KG1 (cell line): ENCODE data around the gene BCL2.
"Not testable (repeated sequence)": the region's sequence is repeated elsewhere in the genome, so short reads cannot be mapped to it uniquely, and the experiment has no call there.

Experiments used
- DNase-seq: peaks from one replicate; lab custom pipeline; 2025; lab: John Stamatoyannopoulos, UW

The BCL2 gene

DNA sequence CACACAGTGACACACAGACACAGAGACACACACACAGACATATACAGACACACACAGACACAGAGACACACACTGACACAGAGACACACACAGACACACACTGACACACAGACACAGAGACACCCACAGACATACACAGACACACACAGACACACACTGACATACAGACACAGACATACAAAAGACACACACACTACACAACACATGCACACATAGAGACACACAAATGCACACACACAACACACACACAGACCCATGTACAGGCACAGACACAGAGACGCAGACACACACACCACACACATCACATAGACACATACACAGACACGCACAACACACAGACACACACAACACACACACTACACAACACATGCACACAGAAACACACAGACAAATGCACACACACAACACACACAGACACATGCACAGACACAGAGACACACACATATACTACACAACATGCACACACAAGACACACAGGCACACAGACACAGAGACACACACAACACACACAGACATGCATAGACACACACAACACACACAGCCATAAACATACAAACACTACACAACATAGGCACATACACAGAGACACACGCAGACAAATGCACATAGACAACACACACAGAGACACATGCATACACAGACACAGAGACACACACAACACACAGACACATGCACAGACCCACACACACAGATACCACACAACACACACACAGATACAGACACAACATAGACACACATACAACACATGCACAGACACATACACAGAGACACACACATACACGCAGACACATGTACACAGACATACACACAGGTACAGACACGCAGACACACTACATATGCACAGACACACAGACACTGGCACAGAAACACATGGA lies 120.5 kb downstream of the BCL2 start:
- DNase-seq, result no peak

DNA sequence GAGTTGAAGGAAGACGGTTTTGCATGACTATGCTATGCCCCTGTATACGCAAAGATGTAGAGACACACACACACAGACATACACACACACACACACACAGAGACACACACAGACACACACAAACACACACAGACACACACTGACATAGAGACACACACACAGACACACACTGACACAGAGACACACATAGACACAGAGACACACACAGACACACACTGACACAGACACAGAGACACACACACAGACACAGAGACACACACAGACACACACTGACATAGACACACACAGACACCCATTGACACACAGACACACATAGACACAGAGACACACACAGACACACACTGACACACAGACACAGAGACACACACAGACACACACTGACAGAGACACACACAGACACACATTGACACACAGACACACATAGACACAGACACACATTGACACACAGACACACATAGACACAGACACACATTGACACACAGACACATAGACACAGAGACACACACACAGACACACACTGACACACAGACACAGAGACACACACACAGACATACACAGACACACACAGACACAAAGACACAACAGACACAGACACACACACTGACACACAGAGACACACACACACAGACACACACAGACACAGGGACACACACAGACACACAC lies 121.3 kb downstream of the BCL2 start:
- DNase-seq, result no peak

DNA sequence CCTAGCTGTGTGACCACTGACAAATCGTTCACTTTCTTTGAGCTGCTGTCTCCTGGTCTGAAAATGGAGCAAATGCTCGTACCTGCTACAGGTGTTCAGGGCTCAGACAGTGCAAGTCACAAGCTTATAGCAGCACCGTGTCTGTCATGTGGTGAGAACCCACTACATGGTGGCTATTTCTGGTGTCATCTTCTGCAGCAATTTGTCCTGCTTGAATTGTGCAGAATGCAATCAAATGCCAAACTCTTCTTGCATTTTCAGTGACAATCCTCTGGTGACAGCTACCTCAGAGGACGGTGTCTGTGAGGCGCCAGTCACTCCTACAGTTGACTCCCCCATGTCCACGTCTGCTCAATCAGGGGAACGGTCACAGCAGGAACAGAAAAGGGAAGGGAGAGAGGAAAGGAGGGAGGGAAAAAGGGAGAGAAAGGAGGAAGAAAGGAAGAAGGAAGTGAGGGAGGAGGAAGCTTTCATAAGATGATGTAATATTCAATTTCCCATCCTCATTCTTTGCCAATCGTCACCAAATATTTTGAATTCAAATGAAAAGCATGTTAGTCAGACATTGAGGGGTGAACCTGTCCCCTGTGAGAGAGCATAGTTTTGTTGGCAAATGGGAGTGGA lies 122.2 kb downstream of the BCL2 start:
- DNase-seq, result no peak

DNA sequence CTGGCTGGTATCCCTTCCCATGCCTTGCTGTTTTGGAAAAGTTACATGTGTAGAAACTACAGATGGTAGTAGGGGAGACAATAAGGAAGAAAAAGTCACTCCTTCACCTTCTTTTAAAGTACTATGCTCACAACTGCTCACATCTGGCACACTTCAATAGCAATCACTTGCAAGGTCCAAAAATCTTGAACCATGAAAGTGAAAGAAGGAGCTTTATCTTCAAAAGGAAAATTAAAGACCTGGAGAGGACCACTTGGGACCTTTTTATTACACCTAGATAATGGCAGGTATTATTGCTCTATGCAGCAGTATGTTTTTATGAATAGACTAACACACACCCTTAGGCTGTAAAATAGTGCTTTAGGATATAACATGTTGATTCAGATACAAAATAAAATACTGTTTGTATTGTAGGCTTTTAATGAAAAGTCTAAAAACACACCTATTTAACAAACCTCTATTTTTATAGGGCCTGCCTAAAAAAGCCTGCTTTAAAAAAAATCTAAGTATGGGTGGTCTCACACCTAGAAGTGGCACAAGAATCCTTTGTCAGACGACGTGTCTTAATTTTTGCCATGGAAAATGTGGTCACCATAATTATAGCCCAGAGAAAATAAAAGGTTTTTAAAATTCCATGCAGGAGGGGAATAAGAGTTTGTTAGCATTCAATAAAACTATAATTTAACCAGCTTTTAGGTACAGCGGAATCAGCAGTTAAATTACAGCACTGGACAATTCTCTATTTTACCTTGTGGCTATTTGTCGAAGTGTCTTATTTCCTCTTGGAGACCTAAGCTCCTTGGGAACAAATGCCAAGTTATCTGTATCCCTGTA lies 124.0 kb downstream of the BCL2 start:
- DNase-seq, result no peak

DNA sequence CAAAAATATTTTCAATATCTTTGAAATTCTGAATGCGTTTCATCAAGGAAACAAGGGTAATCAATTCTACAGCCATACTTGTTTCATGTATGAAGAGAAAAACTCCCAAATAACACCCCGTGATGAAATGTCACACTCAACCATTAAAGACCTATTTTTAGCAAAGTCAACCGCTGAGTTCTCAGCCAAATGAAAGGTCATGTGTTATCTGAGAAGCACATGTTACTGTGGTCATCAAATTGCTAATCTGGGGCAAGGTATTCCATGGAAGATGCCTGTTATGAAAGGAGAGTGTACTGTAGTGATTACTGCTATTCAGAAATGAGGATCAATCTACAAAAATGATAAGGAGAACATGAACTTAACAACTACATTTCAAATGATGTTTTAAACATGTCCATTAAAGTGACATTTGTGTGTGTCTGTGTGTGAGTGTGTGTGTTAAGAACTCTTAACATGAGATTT lies 126.7 kb downstream of the BCL2 start:
- DNase-seq, result no peak

DNA sequence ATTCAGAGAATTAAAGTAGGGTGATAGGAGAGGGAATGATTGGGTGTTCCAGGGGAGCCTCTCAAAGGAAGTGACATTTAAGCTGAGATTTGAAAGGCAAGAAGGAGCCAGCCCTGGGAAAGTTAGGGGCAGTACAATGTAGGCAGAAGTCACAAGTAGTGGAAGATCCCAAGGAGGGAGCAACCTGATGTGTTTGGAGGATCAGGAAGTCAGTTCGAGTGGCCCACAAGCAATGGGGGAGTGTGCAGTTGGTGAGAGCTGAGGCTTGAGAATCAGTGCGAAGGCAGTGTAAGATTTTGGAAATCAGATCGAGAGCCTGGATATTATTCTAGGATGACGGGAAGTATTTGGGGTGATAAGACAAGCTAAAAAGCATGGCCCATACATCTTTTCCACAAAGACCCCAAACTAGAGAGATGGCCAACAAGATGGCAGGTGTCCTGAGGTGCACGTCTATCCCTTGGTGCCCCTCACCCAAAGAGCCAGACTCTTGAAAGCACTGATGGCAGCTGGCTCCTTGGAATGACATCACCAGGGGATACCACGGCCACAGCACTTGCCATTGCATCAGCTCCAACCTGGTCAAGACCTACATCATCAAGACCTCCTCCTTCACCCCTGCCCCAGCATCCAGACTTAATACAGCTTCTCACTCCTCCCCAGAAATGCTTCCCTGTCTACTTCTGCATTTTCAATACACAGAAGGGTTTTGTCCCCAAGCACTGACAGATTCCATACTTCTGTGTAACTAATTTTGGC lies 127.3 kb downstream of the BCL2 start:
- no peak for DNase-seq

DNA sequence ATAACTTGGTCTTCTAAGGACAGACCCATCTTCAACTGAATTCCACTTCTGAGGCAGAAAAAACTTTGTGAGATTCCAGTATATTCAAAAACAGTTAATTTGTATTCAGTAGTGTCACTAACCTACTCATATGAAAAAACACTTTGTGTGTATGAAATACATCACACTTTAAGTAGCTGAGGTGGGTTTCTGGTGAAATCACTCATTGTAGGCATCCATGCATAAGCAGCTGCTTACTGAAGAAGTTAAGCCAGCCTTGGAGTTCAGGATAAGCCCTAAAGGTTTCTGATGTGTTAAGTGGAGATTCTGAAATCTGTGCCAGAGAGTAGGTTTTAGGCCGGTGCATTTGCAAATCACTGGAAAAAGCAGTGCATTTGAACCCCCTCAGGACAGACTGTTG lies 128.2 kb downstream of the BCL2 start:
- no peak for DNase-seq

DNA sequence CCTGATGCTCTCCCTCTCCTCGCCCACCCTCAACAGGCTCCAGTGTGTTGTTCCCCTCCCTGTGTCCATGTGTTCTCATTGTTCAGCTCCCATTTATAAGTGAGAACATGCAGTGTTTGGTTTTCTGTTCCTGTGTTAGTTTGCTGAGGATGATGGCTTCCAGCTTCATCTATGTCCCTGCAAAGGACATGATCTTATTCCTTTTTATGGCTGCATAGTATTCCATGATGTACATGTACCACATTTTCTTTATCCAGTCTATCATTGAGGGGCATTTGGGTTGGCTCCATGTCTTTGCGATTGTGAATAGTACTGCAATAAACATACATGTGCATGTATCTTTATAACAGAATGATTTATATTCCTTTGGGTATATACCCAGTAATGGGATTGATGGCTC lies 128.7 kb downstream of the BCL2 start:
- not testable (repeated sequence) for DNase-seq

DNA sequence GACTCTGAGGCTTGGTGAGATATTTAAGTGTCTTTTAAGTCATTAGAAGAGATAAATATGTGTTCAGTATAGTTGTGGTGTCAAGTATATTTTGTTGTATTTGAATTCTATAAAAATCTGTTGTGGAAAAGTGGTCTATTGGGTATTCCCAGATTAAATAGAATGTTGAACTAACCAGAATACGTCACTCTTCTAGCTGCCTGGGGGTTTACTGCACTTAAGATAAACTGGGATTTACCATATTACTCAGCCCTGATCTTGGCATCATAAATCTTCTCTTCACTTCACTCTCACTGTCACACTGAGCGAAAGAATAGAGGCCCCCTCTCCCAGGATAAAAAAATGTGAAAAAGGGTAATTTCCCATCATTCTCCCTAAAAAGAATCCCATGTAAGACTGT lies 129.8 kb downstream of the BCL2 start:
- no peak for DNase-seq

DNA sequence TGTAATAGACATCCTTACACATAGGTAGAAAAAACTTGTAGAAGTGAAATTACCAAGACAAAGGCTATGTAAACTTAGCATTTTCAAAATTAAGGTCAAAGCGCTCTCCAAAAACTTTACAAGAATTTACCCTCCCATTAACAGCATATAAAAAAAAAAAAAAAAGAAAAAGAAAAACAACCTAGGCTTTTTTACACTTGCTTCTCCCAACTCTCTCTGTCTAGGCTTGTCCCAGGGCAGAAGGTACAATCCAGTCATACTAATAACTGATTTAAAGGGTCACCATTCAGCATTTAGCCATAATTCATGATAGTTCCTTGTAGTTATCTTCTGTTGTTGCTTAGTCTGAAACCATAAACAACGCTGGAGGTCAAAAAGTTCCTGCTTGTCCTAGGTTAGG lies 130.5 kb downstream of the BCL2 start:
- no peak for DNase-seq

DNA sequence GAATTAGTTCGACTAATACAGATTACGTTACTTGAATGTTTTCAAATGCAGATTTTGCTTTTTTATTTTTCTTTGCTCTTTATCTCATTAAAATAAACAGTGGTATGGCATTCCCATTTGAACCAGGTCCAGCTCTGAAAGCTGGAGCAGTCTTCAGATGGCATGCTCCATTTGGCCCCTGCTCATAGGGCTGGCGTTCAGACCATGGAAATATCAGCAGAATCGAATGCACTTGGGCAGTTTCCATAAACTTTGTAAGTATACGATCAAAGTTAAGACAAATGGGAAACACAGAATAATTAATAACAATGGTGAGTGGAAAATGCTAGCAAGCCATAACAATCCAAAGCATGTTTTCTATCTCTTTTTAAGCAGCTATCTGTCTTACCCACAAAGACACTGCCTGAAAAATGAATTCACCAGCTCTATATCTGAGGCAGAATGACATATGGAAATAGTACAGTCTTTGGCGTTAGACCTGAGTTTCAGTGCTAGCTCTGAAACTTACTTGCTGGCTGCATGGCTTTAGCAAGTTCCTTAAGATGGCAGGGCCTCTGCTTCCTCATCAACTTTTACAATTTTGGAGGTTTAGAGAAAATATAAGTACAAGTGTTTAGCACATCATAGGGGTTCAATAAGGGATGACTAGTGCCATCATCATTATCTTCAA lies 131.6 kb downstream of the BCL2 start:
- DNase-seq, result no peak

DNA sequence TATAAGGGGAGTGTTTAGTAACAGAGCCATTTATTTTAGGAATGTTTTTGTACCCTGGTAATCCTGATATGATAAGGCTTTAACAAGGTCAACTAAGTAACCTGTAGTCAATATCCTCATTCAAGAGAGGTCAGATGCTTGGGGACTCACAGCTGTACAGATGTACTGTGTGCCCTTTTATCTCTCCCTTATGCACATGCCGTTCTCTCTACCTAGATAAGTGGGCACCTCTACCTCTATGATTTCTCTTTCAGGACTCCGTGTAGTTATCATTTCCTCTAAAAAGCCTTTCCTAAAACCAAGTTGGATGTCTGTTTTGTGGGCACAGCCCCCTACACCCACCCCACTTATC lies 132.4 kb downstream of the BCL2 start:
- DNase-seq, result no peak

DNA sequence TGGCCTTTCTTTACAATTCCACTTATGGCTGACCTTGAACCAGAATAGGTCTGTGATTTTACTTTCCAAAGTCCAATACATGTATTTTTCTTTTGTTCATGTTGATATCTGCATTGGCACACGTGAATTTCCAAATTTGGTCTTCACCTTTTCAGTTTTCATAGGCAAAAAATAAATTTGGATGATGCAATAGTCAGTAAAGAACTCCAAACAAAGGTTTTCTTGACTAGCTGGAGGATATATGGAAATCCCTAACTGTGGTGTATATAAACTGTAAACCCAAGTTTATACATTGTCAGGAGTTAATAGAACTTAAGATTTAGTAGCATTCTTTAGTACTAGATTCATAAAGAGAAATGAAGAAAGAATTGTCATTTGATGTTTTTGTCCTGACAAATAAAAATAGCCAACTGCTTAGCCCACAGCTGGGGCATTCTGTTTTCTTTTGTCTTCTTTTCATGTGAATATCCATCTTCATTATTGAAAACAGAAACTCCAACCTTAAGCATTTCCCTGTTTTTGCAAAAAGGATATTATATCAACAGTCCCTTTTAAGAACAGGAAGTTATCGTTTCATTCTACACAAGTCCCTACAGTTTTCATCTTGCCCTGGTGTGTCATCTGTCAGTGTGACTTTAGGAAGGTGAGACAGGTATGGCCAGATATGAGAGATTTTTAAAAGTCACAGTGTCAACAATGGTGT lies 132.9 kb downstream of the BCL2 start:
- no peak for DNase-seq

DNA sequence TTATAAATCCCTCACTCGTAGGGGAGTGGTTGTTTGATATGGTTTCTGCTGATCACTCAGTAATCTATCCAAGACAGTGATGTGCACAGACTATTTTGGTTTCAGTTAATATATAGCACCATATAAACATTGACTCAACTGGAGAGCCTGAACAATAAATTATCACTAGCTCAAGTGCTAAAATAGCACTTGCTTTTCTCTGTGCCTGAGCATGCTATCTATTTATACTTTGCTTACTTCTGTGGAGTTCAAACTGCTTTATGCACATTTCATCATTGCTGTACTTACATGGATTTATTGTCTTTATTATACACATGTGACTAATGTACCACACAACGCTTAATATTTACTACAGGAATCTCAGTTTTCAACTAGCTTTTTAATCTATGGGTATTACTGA lies 133.6 kb downstream of the BCL2 start:
- no peak for DNase-seq

DNA sequence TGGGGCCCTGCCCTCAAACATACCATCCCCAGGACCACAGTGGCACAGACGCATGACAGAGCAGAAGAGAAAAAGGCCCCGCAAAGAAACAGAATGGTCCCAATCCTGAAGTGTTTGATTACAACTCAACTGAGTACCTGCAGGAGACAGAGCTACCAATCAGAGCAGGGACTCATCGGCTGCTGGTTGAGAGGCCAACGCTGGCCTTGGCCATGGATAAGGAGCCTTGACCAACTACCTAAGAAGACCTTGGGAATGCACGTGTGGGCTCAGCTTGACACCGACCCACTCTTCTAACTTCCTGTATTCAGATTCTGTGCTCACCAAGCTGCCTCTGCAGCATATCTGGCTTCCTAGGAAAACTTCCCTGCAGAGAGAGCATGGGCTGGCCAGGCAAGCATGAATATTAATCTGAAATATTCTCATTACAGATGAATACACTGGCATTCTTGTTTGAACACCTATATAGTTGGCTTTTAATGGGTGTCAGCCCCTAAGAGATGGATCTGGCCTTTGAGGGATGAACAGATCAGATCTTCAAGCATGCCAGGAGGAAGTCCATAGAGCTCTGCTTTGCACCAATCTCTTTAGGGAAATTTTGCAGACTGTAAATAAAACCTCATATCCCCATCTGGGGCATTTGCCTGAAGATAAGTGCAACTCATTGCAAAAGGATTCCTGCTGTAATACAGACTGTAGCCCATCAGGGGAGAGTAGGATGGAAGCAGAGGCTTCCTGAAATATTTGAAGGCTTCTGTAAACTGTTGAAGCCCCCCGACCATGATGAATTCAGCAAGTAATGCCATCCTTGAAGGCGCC lies 135.4 kb downstream of the BCL2 start:
- no peak for DNase-seq

DNA sequence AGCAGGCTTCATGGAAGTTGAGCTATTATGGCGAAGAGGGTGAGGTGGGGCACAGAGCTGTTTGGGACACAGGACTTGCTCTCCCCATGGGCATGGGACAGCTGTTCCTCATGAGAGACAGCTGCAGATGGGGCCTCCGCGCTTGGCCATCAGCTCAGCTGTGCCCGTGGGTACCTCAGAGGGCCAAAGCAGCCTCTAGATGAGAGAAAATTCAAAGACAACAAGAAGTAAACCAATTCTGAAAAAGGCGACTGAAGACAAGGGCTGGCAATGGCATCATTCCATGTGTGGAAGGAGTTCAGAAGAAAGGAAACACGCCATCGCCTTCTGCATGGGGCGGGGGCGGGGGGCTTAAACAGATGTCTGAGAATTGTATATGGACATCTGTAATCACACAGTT lies 136.2 kb downstream of the BCL2 start:
- no peak for DNase-seq

DNA sequence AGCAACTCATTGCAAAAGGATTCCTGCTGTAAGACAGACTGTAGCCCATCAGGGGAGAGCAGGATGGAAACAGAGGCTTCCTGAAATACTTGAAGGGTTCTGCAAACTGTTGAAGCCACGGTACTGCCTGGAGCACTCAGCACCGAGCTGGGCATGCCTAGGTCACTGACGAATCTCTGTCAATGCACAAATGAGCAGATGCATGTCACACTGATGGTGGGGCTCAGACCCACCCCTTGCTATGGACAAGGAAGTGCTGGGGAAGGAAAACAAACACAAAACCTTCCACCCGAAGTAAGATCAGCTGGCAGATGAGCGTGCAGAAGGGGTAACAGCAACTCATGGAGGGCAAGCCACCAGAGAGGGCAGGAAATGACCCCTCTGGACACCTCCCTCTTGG lies 136.7 kb downstream of the BCL2 start:
- DNase-seq, result no peak

DNA sequence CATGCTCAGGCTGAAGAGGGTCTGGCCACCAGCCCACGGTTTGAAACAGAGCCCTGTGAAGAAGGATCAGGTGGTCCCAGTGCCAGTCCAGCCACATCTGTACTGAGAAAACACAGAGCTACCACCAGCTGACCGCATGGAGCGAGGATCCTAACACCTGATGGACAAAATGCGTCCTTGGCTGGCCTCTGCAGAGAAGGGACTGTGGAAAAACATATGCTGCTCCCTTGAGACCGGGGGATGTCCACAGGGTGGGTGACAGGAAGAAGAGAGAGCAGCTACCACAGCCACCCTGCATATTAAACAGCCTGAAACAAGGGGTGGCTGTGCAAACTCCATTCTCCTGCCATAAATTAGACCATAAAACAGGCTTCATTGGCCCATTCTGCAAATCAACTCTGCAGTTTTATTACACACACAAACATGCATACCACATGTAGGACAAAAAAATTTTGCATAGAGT lies 137.2 kb downstream of the BCL2 start:
- DNase-seq, result no peak

DNA sequence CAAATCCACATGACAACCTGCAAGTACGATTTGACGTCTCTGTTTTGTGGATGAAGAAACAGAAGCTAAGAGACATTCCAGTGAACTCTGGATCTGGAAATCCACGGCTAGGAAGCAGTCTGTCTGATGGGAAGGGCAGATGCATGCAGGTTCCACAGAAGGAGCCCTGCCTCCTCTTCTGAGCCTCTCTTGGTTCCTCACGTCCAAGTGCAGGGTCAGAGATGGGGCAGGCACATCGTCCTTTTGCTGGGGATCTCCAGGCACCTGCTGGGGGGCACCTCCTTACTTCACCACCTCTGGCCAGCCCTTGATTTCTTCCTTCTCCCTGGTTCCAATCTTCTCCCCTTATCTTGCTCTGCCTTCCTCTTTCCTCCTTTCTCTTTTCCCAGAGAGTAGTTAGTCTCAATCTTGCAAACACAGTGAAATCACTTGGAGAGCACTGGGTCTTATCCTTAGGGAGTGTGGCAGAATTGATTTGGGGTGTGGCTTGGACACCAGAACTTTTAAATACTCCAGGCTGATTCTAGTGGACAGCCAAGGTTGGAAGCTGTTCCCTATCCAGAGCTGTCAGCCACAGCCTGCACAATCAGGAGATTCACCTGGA lies 137.8 kb downstream of the BCL2 start:
- DNase-seq, result no peak
